Neural progenitor cell (in vitro differentiated cells): ENCODE measurements around the gene KRT222.

ENCODE experiments used
- CTCF ChIP-seq: fragments of 200-600 bp; sonication (generic); IDR thresholded peaks from 2 replicates; pipeline ENCODE4 v1.5.1; 2017; ENCODE audit warnings: antibody characterized with exemption, mild to moderate bottlenecking
- EZH2 ChIP-seq: fragments of 200-600 bp; sonication (generic); IDR thresholded peaks from 2 replicates; pipeline ENCODE4 v1.6.1; 2017; ENCODE audit warnings: antibody characterized with exemption, mild to moderate bottlenecking, moderate library complexity
- EZH2phosphoT487 ChIP-seq: fragments of 200-600 bp; sonication (generic); IDR thresholded peaks from 2 replicates; pipeline ENCODE4 v1.6.1; 2017; ENCODE audit warnings: antibody characterized with exemption

- no peak for TF ChIP-seq CTCF
- no peak for TF ChIP-seq EZH2phosphoT487
- no peak for TF ChIP-seq EZH2
Observed at GRCh38 chr17:40632216-40632615, 32.8 kb downstream of the KRT222 start.
